HG03432 (cell line): ENCODE results near the gene CEP112.

Source experiments
- ATAC-seq: cut with Tn5 transposase; IDR thresholded peaks from one replicate; pipeline ENCODE4 v1.9.1; 2021; ENCODE audit warnings: mild to moderate bottlenecking, moderate library complexity; ENCODE audit not compliant: unreplicated experiment

CEP112 gene

GRCh38 chr17:65895969-65896368 lies 296.0 kb downstream of the CEP112 start:
- no peak for ATAC-seq

- ATAC-seq = no peak
Measured at GRCh38 chr17:65893692-65894279, 298.1 kb downstream of the CEP112 start.

GRCh38 chr17:65892912-65893377 lies 299.0 kb downstream of the CEP112 start:
- ATAC-seq = peak; percentile 81

DNA sequence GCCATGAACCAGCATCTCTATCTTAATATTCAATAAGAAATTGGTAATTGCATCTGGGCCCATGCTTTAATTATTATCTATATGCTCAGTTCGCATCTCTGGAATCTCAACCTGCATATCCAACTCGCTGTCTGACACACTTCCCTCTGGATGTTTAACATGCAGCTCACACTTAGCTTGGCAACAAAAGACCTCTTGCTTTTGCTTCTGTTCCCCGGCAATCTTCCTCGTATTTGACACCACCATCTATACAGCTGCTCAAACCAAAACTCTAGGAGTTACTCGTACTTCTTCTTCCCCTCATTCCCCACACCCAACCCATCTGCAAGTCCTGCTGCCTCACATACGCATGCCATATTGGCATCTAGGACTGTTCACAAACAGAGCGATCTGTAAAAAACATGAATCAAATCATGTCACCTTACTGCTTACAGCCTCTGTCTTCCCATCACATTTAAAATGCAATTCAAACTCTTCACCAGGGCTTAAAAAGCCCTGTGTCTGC lies 300.6 kb downstream of the CEP112 start:
- ATAC-seq = no peak

- no peak for ATAC-seq
Measured at GRCh38 chr17:65888649-65889048, 303.3 kb downstream of the CEP112 start.

GRCh38 chr17:65886315-65887245 lies 305.4 kb downstream of the CEP112 start:
- ATAC-seq = no peak

GRCh38 chr17:65885541-65886312 lies 306.2 kb downstream of the CEP112 start:
- ATAC-seq = no peak

- ATAC-seq = no peak
Measured at GRCh38 chr17:65876985-65877384, 314.9 kb downstream of the CEP112 start.

DNA sequence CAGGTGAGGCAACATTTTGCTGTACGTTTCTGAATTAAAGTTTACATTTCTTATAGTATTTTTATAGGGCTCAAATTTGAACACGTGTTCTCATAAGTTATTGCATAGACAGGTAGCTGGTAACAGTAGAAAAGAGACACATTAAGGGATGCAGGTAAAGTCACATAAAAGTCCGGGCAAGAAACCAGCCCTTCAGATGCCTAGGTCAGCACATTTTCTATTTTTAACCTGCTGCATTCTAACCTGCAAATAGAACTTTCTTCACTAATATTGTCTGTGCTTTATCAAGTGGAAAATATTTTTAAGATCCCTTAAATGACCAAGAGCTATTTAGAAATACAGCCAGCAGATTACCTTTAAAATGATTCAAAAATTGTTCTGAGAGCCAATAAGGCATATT lies 323.1 kb downstream of the CEP112 start:
- ATAC-seq = no peak

- no peak for ATAC-seq
Measured at GRCh38 chr17:65867014-65867413, 324.9 kb downstream of the CEP112 start.

GRCh38 chr17:65865715-65866425 lies 326.1 kb downstream of the CEP112 start:
- no peak for ATAC-seq

GRCh38 chr17:65864394-65864793 lies 327.5 kb downstream of the CEP112 start:
- no peak for ATAC-seq

DNA sequence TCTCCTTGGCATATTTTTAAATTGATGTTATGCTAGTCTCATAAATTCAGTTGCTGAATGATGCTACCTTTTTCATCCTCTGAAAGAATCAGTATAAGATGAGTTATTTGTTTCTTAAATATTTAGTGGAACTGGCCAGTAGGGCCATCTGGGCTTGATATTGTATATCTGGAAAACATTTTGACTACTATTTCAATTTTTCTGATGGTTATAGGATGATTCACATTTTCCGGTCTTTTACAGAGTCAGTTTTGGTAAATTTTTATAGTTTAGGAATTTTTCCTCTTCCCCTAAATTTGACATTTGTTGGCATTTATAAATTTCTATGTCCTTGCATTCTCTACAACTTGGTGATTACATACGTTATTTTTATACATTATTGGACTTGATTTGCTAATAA lies 334.2 kb downstream of the CEP112 start:
- ATAC-seq = no peak

DNA sequence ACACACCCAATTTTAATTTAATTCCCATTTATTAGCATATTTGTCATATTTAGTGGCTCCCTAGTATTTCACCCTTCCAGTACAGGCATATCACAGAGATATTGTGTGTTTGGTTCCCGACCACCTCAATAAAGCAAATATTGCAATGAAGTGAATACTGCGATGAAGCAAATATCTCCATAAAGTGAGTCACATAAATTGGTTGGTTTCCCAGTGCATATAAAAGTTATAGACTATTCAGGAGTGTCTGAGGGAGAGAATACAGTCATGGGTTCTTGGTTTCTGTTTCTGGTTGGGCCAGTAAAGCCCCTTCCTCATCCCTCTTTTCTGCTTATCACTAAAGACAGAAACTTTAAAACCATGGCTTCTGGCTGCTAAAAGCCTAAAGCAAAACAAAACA lies 335.1 kb downstream of the CEP112 start:
- no peak for ATAC-seq

DNA sequence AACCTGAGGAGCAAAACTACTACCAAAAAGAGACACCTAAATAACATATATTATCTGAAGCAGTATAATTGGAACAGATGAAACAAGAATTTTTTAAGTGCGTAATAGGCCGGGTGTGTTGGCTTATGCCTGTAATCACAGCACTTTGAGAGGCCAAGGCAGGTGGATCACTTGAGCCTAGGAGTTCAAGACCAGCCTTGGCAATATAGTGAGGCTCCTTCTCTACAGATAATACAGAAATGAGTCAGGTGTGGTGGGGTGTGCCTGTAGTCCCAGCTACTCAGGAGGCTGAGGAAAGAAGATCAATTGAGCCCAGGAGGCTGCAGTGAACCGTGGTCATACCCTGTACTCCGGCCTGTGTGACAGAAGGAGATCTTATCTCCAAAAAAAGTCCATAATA lies 336.3 kb downstream of the CEP112 start:
- no peak for ATAC-seq

DNA sequence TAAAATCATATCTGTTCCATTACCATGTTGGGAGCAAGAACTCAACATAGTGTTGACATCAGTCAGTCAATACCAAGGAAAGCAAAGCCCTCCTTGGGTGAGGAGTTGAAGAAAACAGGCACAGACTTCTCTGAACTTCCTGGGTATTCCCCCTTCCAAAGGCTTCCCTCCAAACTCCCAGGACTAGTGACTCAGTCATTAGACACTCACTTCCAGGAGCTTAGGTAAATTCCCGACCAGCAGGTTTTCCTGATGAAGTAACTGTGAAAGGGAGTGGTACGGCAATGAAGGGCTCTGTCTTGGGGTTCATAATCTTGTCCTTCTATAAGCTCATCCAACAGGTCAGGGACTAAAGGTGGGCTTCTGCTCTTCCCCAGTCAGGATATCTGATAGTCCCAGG lies 336.7 kb downstream of the CEP112 start:
- no peak for ATAC-seq

DNA sequence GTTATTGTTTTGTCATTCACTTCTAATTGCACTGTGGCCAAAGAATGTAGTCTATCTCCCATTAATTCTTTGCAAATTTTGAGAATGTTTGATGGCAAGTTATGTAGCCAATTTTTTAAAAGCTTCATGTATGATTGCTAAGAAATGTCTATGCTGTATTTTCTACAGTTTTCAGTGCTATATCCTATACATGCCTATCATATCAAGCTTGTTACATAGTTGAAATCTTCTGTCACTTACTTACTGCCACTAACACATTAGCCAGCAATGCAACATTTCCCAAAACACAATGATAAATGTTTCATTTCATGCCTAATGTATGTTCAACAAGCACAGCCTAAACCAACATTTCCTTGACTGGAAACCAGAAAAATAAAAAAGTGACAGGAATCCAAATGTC lies 338.1 kb downstream of the CEP112 start:
- no peak for ATAC-seq

DNA sequence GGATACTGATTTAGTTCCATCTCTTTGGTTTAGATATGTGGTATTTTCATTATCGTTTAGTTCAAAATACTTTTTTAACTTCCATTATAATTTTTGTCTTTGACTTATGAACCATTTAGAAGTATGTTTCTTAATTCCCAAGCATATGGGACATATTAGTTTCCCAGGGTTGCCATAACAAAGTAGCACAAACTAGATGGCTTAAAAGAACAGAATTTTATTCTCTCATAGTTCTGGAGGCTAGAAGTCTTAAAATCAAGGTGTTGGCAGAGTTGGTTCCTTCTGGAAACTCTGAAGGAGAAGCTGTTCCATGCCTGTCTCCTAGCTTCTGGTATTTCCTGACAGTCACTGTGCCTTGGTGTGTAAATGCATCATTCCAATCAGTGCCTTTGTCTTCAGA lies 339.0 kb downstream of the CEP112 start:
- no peak for ATAC-seq

GRCh38 chr17:65851965-65852736 lies 339.8 kb downstream of the CEP112 start:
- no peak for ATAC-seq

DNA sequence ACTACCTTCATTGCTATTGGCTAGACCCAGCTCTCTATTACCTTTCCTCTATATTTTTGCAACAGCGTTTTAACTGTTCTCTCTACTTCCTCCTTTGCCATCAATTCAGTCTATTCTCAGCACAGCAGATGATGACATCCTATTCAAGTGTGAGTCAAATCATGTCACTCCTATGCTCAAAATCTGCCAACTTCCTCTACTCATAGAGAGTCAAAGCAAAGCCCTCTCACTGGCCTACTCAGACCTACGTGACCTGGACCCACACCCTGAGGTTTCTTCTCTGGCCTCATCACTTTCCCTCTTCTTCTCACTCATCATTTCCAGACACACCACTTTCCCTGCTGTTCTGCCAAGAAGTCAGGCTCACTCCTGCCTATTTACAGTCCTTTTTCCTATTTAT lies 341.4 kb downstream of the CEP112 start:
- ATAC-seq = peak; percentile 80
